Spinal cord (tissue), 10 donors: ENCODE measurements around the gene LRRTM4. TPM values are rescaled to one million over a fixed set of nuclear protein-coding genes. Genes with fewer than 3 reads are reported as not detected.

Experiments
- DNase-seq, 6 donors: peaks; one replicate each; pipeline versions ENCODE4 v3.0.0 to v3.0.0-alpha.2; 2013 to 2015; ENCODE audit warnings: low spot score in 6 of 6, low read depth in 4 of 6
- H3K27ac ChIP-seq: one replicate; pipeline ENCODE4 v1.5.1; 2013; ENCODE audit warnings: low read depth, low read length, control low read depth
- H3K27me3 ChIP-seq: one replicate; pipeline ENCODE4 v1.6.1; 2013; ENCODE audit warnings: low read length; ENCODE audit not compliant: control insufficient read depth, insufficient read depth
- H3K36me3 ChIP-seq: one replicate; pipeline ENCODE4 v1.6.1; 2013; ENCODE audit warnings: low read length; ENCODE audit not compliant: control insufficient read depth, insufficient read depth
- H3K4me1 ChIP-seq: one replicate; pipeline ENCODE4 v1.6.1; 2013; ENCODE audit warnings: low read length; ENCODE audit not compliant: control insufficient read depth, insufficient read depth
- H3K4me3 ChIP-seq: one replicate; pipeline ENCODE4 v1.5.1; 2013; ENCODE audit warnings: low read depth, low read length, control low read depth
- H3K9me3 ChIP-seq: one replicate; pipeline ENCODE4 v1.6.1; 2013; ENCODE audit warnings: low read length; ENCODE audit not compliant: control insufficient read depth, insufficient read depth
- WGBS: methylation state at CpG from one replicate; pipeline ENCODE4 v1.1.5; 2013; ENCODE audit warnings: missing lambda C conversion rate; ENCODE audit not compliant: insufficient coverage; 5-methylcytosine and 5-hydroxymethylcytosine counted together
- polyA plus RNA-seq, 2 donors: library from polyadenylated mRNA; unstranded; fragments of 120-200 nt; gene quantifications; one replicate each; pipeline ENCODE4 v1.2.1, GENCODE V29; 2013; ENCODE audit not compliant: insufficient read length in 2 of 2
- total RNA-seq, 2 donors: library from RNA; depleted of rRNA in 1 of 2; stranded (reverse); fragments of 120-200 nt in 1 of 2; fragments of >200 nt in 1 of 2; gene quantifications; one replicate each; pipeline versions ENCODE4 v1.2.3 to v1.2.4, GENCODE V29; 2013 to 2014
- donor health status: healthy.

The LRRTM4 gene
- total and polyA plus RNA-seq, 4 donors, result 12.6 to 30.4 (median 14.8) TPM

DNA sequence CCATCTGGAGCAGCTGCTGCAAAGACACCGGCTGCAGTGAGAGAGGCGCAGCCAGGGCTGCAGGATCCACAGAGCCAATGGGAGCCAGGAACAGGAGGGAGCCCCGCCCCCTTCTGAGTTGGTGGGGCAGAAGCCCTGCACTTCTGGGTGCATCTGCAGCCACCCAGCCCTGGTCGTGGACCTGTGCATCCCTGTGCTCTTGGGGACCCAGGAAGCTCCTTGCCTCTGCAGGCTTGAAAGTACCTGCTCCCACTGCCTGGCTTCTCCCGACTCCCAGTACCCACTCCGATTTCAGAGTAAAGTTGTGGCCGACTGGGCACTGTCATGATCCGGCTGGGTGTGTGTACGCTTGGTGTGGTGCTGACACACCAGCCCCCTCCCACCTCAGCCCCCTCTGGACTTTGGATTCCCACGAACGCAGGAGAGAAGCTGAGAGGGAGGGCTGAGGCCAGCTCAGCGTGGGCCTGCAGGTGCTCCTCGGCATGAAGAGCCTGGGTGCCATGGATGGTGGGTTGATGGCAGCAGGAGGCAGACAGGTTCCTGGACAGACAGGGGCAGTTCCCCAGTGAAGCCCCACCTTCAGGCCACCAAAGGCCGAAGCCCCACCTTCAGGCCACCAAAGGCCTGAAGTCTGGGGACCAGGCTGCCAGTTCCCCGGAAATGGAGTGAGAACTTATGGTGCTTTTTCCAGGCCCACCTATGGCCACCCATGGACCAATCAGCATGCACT, 34.9 kb downstream of the LRRTM4 start:
- no peak for DNase-seq
- Histone ChIP-seq H3K9me3 (no peaks in the 10 kb centered on the region), H3K27ac (no peak overlapping the region), H3K36me3 (no peaks in the 10 kb centered on the region), H3K4me1 (no peaks in the 10 kb centered on the region), H3K27me3 (no peaks in the 10 kb centered on the region), H3K4me3 (no peak overlapping the region)
- 88% methylated on average over 14 of the region's 15 CpGs for WGBS

DNA sequence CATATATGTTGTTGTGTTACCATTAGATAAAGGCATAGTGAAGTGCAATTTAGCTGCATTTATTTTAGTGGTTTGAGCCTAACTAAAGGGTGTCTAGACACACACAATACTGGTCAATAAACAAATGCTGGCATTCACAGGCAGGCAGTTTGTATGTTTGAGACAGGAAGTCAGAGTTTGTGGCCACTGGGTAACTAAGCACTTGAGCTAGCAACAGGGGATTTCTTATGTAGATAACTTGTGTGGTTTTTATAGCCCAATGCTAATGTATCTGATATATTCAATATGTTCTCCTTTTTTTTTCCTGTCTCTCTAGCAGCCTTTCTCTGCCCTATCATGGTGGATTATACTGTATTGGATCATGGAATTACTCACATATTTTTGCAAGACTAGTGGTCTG, 38.1 kb downstream of the LRRTM4 start:
- H3K4me1 ChIP-seq, result no peaks in the 10 kb centered on the region
- H3K27me3 ChIP-seq, result no peaks in the 10 kb centered on the region
- H3K27ac ChIP-seq, result no peak overlapping the region
- no peak for DNase-seq
- H3K9me3 ChIP-seq, result no peaks in the 10 kb centered on the region
- no peaks in the 10 kb centered on the region for H3K36me3 ChIP-seq
- no peak overlapping the region for H3K4me3 ChIP-seq

GRCh38 chr2:77479895-77480294, 42.3 kb downstream of the LRRTM4 start:
- no peaks in the 10 kb centered on the region for H3K36me3 ChIP-seq
- no CpG with 5 or more reads among the region's 3 CpGs for WGBS
- H3K27me3 ChIP-seq, result no peaks in the 10 kb centered on the region
- no peaks in the 10 kb centered on the region for H3K9me3 ChIP-seq
- H3K4me3 ChIP-seq, result no peak overlapping the region
- DNase-seq, result no peak
- no peak overlapping the region for H3K27ac ChIP-seq
- H3K4me1 ChIP-seq, result no peaks in the 10 kb centered on the region

DNA sequence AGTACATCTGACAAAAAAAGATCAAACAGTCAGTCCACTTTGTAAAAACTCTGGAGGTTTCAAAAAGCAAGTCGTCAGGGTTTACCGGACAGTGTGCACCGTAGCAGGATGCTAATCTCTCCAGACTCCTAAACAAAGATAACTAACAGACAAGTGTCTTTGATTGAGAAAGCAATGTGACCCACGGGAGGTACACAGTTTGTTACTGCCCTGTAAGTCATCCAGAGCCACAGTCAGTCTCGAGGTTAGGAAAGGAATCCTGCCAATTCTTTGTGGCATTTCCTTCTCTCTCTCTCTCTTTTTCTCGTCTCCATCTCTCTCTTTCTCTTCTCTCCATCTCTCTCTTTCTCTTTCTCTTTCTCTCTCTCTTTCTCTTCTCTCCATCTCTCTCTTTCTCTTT, 42.8 kb downstream of the LRRTM4 start:
- no peak for DNase-seq
- H3K9me3 ChIP-seq, result no peaks in the 10 kb centered on the region
- H3K27ac ChIP-seq, result no peak overlapping the region
- H3K4me3 ChIP-seq, result no peak overlapping the region
- H3K27me3 ChIP-seq, result no peaks in the 10 kb centered on the region
- no peaks in the 10 kb centered on the region for H3K4me1 ChIP-seq
- H3K36me3 ChIP-seq, result no peaks in the 10 kb centered on the region
- WGBS, result 30% methylated on average over 3 of the region's 6 CpGs

GRCh38 chr2:77470096-77470495, 52.1 kb downstream of the LRRTM4 start:
- H3K27ac ChIP-seq, result peak overlapping the region; percentile 2
- no peaks in the 10 kb centered on the region for H3K27me3 ChIP-seq
- no peaks in the 10 kb centered on the region for H3K36me3 ChIP-seq
- H3K4me3 ChIP-seq, result no peak overlapping the region
- DNase-seq, result peak in 1 of 6 donors; percentile 73
- 80% methylated on average over 1 of the region's 3 CpGs for WGBS
- H3K4me1 ChIP-seq, result peaks cover 5% of the 10 kb centered on the region
- no peaks in the 10 kb centered on the region for H3K9me3 ChIP-seq

GRCh38 chr2:77469106-77469505, 53.1 kb downstream of the LRRTM4 start:
- H3K27me3 ChIP-seq, result no peaks in the 10 kb centered on the region
- DNase-seq, result peak in 3 of 6 donors; percentile 11 to 64 (median 63)
- H3K4me3 ChIP-seq, result no peak overlapping the region
- peaks cover 5% of the 10 kb centered on the region for H3K4me1 ChIP-seq
- peak overlapping the region; percentile 81 for H3K27ac ChIP-seq
- no peaks in the 10 kb centered on the region for H3K9me3 ChIP-seq
- H3K36me3 ChIP-seq, result no peaks in the 10 kb centered on the region
- no CpG with 5 or more reads among the region's 4 CpGs for WGBS

DNA sequence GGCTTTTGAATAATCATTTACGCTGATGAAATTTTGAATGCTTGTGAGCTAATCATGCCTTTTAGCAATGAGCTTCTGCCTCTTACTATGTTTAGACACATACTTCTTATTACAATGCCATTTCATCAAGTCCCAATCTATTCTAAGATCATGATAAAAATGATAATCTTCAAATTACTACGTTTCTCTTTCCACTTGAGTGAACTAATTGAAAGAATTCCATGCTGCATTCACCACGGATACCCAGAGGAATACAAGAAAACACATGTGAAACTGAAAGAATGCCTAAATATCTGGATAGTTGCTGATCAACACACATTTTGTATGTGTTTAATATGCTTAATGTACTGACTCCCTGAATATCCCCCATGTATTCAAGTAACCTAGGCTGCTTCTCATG, 62.3 kb downstream of the LRRTM4 start:
- Histone ChIP-seq H3K4me3 (no peak overlapping the region), H3K27me3 (no peaks in the 10 kb centered on the region), H3K27ac (no peak overlapping the region), H3K36me3 (no peaks in the 10 kb centered on the region), H3K9me3 (no peaks in the 10 kb centered on the region), H3K4me1 (no peaks in the 10 kb centered on the region)
- no CpG with 5 or more reads among the region's 3 CpGs for WGBS
- DNase-seq, result peak in 2 of 6 donors; percentile 10 to 57

GRCh38 chr2:77458216-77458615, 64.0 kb downstream of the LRRTM4 start:
- Histone ChIP-seq H3K27me3 (no peaks in the 10 kb centered on the region), H3K9me3 (no peaks in the 10 kb centered on the region), H3K4me1 (no peaks in the 10 kb centered on the region), H3K36me3 (no peaks in the 10 kb centered on the region), H3K4me3 (no peak overlapping the region), H3K27ac (no peak overlapping the region)
- DNase-seq, result peak; percentile 50 to 88 (median 70)
- 4% methylated on average over 2 of the region's 3 CpGs for WGBS

DNA sequence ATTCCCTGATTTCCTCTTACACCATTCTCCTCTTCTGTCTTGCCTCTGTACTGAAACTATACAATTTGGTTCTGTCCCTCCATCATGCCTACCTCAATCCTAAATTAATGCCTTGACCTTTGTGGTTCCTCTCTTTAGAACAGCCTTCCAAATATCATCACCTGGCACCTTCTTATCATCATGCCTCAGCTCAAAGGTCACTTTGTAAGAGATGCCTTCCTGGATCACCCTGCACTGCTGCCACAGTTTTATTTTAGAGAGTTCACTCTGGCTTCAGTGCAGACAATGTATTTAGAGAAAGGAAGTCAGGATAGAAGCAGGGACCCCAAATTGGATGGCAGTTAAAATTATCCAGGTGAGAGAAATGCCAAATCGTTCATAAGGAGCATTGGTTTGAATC, 64.5 kb downstream of the LRRTM4 start:
- Histone ChIP-seq H3K9me3 (no peaks in the 10 kb centered on the region), H3K4me1 (no peaks in the 10 kb centered on the region), H3K4me3 (no peak overlapping the region), H3K27ac (no peak overlapping the region), H3K36me3 (no peaks in the 10 kb centered on the region), H3K27me3 (no peaks in the 10 kb centered on the region)
- no peak for DNase-seq
- no CpG with 5 or more reads among the region's 1 CpG for WGBS

GRCh38 chr2:77443076-77443475, 79.1 kb downstream of the LRRTM4 start:
- H3K27ac ChIP-seq, result no peak overlapping the region
- H3K9me3 ChIP-seq, result no peaks in the 10 kb centered on the region
- no peaks in the 10 kb centered on the region for H3K4me1 ChIP-seq
- no peaks in the 10 kb centered on the region for H3K36me3 ChIP-seq
- no peaks in the 10 kb centered on the region for H3K27me3 ChIP-seq
- DNase-seq, result no peak
- WGBS, result 81% methylated on average over 3 of the region's 5 CpGs
- H3K4me3 ChIP-seq, result no peak overlapping the region
